Breast epithelium (tissue), 3 donors: ENCODE measurements around the gene RBX1.

Experiments
- CTCF ChIP-seq, 3 donors: fragments of 450-650 bp; IDR thresholded peaks; one replicate each; pipeline ENCODE4 v1.5.1; 2016 to 2017; ENCODE audit warnings: antibody characterized with exemption in 3 of 3, mild to moderate bottlenecking in 3 of 3, moderate library complexity in 3 of 3
- POLR2A ChIP-seq: fragments of 450-650 bp; IDR thresholded peaks from one replicate; pipeline ENCODE4 v1.6.1; 2016; ENCODE audit warnings: antibody characterized with exemption, mild to moderate bottlenecking, moderate library complexity
- POLR2AphosphoS5 ChIP-seq, 3 donors: sonication (generic); formaldehyde crosslinking; IDR thresholded peaks; one replicate each; pipeline ENCODE4 v1.6.1; 2017; ENCODE audit warnings: antibody characterized with exemption in 3 of 3

GRCh38 chr22:40975366-40975765 is 24.2 kb downstream of the RBX1 start:
- no peak for TF ChIP-seq POLR2A
- no peak for TF ChIP-seq CTCF (IDR thresholded peaks at IDR 0.05)
- no peak for TF ChIP-seq POLR2AphosphoS5 (IDR thresholded peaks at IDR 0.05)
